H9 (cell line): ENCODE measurements around the gene PRR12. TPM values are rescaled to one million over a fixed set of nuclear protein-coding genes. Genes with fewer than 3 reads are reported as not detected.

Experiments used
- DNase-seq: peaks from one replicate; pipeline ENCODE4 v3.0.0-alpha.2; 2017
- H2AFZ ChIP-seq: one replicate; pipeline ENCODE4 v1.6.1; 2013; ENCODE audit warnings: mild to moderate bottlenecking, low read length, control low read depth, moderate library complexity
- H2AK5ac ChIP-seq: 2 replicates; pipeline ENCODE4 v1.6.1; 2013; ENCODE audit warnings: low read length, control low read depth, mixed read lengths; ENCODE audit not compliant: insufficient read length
- H2BK120ac ChIP-seq: one replicate; pipeline ENCODE4 v1.6.1; 2013; ENCODE audit warnings: low read depth, mild to moderate bottlenecking, low read length, control low read depth, inconsistent platforms; ENCODE audit not compliant: poor library complexity, severe bottlenecking
- H2BK12ac ChIP-seq: 2 replicates; pipeline ENCODE4 v1.6.1; 2013; ENCODE audit warnings: low read length, control low read depth, mixed read lengths, low read depth; ENCODE audit not compliant: insufficient read length
- H2BK15ac ChIP-seq: 2 replicates; pipeline ENCODE4 v1.6.1; 2013; ENCODE audit warnings: low read depth, low read length, control low read depth
- H2BK20ac ChIP-seq: one replicate; pipeline ENCODE4 v1.6.1; 2013; ENCODE audit warnings: low read depth, mild to moderate bottlenecking, low read length, control low read depth, inconsistent platforms; ENCODE audit not compliant: poor library complexity, severe bottlenecking
- H2BK5ac ChIP-seq: 2 replicates; pipeline ENCODE4 v1.6.1; 2013; ENCODE audit warnings: low read length, control low read depth, mixed read lengths; ENCODE audit not compliant: insufficient read length
- H3K14ac ChIP-seq: 2 replicates; pipeline ENCODE4 v1.6.1; 2013; ENCODE audit warnings: low read length, control low read depth; ENCODE audit not compliant: insufficient read depth
- H3K18ac ChIP-seq: 2 replicates; pipeline ENCODE4 v1.6.1; 2013; ENCODE audit warnings: low read depth, mild to moderate bottlenecking, mixed read lengths, low read length, control low read depth; ENCODE audit not compliant: insufficient read length
- H3K23ac ChIP-seq: 2 replicates; pipeline ENCODE4 v1.6.1; 2013; ENCODE audit warnings: low read length, control low read depth, mixed read lengths, low read depth; ENCODE audit not compliant: insufficient read length
- H3K23me2 ChIP-seq: 2 replicates; pipeline ENCODE4 v1.6.1; 2013; ENCODE audit warnings: low read depth, mild to moderate bottlenecking, mixed read lengths, low read length, control low read depth; ENCODE audit not compliant: insufficient read length, poor library complexity, severe bottlenecking
- H3K27ac ChIP-seq: 2 replicates; pipeline ENCODE4 v1.5.1; 2013; ENCODE audit warnings: low read length, control low read depth, mixed read lengths, low read depth; ENCODE audit not compliant: insufficient read length
- H3K27me3 ChIP-seq: 2 replicates; pipeline ENCODE4 v1.6.1; 2013; ENCODE audit warnings: low read length, control low read depth, inconsistent platforms; ENCODE audit not compliant: insufficient read depth
- H3K4ac ChIP-seq: 2 replicates; pipeline ENCODE4 v1.6.1; 2013; ENCODE audit warnings: low read depth, mild to moderate bottlenecking, control low read depth, inconsistent platforms, low read length, moderate library complexity
- H3K4me1 ChIP-seq: 2 replicates; pipeline ENCODE4 v1.6.1; 2013; ENCODE audit warnings: low read length, control low read depth, inconsistent platforms; ENCODE audit not compliant: insufficient read depth
- H3K4me2 ChIP-seq: 2 replicates; pipeline ENCODE4 v1.6.1; 2013; ENCODE audit warnings: low read length, control low read depth, mixed read lengths; ENCODE audit not compliant: insufficient read length, insufficient read depth
- H3K56ac ChIP-seq: 2 replicates; pipeline ENCODE4 v1.6.1; 2013; ENCODE audit warnings: low read depth, mild to moderate bottlenecking, mixed read lengths, low read length, control low read depth; ENCODE audit not compliant: insufficient read length
- H3K79me1 ChIP-seq: 2 replicates; pipeline ENCODE4 v1.6.1; 2013; ENCODE audit warnings: low read depth, mild to moderate bottlenecking, moderate library complexity, low read length, control low read depth, inconsistent platforms; ENCODE audit not compliant: insufficient read depth, poor library complexity, severe bottlenecking
- H3K79me2 ChIP-seq: 2 replicates; pipeline ENCODE4 v1.6.1; 2013; ENCODE audit warnings: low read length, control low read depth, inconsistent platforms; ENCODE audit not compliant: insufficient read depth
- H3K9ac ChIP-seq: 2 replicates; pipeline ENCODE4 v1.6.1; 2013; ENCODE audit warnings: low read length, control low read depth, mixed read lengths; ENCODE audit not compliant: insufficient read length; ENCODE audit errors: extremely low read depth
- H3K9me3 ChIP-seq: one replicate; pipeline ENCODE4 v1.6.1; 2013; ENCODE audit warnings: low read depth, low read length, inconsistent platforms; ENCODE audit not compliant: control insufficient read depth
- H3T11ph ChIP-seq: one replicate; pipeline ENCODE4 v1.6.1; 2013; ENCODE audit warnings: mild to moderate bottlenecking, low read length, control low read depth, inconsistent platforms
- H4K20me1 ChIP-seq: one replicate; pipeline ENCODE4 v1.6.1; 2013; ENCODE audit not compliant: control insufficient read depth, insufficient read length, insufficient read depth
- H4K5ac ChIP-seq: 2 replicates; pipeline ENCODE4 v1.6.1; 2013; ENCODE audit warnings: low read depth, mild to moderate bottlenecking, mixed read lengths, low read length, control low read depth; ENCODE audit not compliant: insufficient read length
- H4K8ac ChIP-seq: replicated peaks from 2 replicates; pipeline ENCODE4 v1.6.1; 2013; ENCODE audit warnings: low read length, control low read depth, mixed read lengths, low read depth; ENCODE audit not compliant: insufficient read length
- H4K91ac ChIP-seq: 2 replicates; pipeline ENCODE4 v1.6.1; 2013; ENCODE audit warnings: low read depth, mild to moderate bottlenecking, moderate library complexity, mixed read lengths, low read length, control low read depth; ENCODE audit not compliant: insufficient read length
- H3K27ac Mint-ChIP-seq, 3 experiments: 2 replicates in 2 of 3; 3 replicates in 1 of 3; pipeline ENCODE4 v1.8.0; 2020 to 2021; ENCODE audit warnings: mixed read lengths in 3 of 3, mild to moderate bottlenecking in 1 of 3, moderate library complexity in 1 of 3
- H3K27me3 Mint-ChIP-seq: 2 replicates; pipeline ENCODE4 v1.8.0; 2021; ENCODE audit warnings: low read depth, mild to moderate bottlenecking, moderate library complexity, mixed read lengths
- H3K36me3 Mint-ChIP-seq, 3 experiments: 2 replicates in 2 of 3; 3 replicates in 1 of 3; pipeline ENCODE4 v1.8.0; 2020 to 2021; ENCODE audit warnings: low read depth in 3 of 3, mixed read lengths in 3 of 3; ENCODE audit not compliant: insufficient read depth in 1 of 3
- H3K4me1 Mint-ChIP-seq, 2 experiments: 2 replicates each; pipeline ENCODE4 v1.8.0; 2020; ENCODE audit warnings: mixed read lengths in 2 of 2
- H3K4me3 Mint-ChIP-seq, 2 experiments: 2 replicates in 1 of 2; 3 replicates in 1 of 2; pipeline ENCODE4 v1.8.0; 2020 to 2021; ENCODE audit warnings: mild to moderate bottlenecking in 2 of 2, mixed read lengths in 2 of 2, moderate library complexity in 1 of 2
- H3K9me3 Mint-ChIP-seq, 2 experiments: 2 replicates in 1 of 2; 3 replicates in 1 of 2; pipeline ENCODE4 v1.8.0; 2020; ENCODE audit warnings: mild to moderate bottlenecking in 2 of 2, mixed read lengths in 2 of 2, moderate library complexity in 1 of 2
- CTCF ChIP-seq: fragments of 200-600 bp; sonication (generic); conservative IDR thresholded peaks from 3 replicates; pipeline ENCODE4 v1.8.0; 2021; ENCODE audit warnings: antibody characterized with exemption, mild to moderate bottlenecking
- WGBS: extraction: QIAGEN DNeasy Blood & Tissue Kit; methylation state at CpG from one replicate; pipeline ENCODE4 v1.1.7; 2013; ENCODE audit warnings: missing lambda C conversion rate, low lambda C conversion rate, mixed read lengths; ENCODE audit not compliant: insufficient read length; ENCODE audit errors: extremely low coverage; 5-methylcytosine and 5-hydroxymethylcytosine counted together
- total RNA-seq: library from RNA; stranded (reverse); gene quantifications from 2 replicates; pipeline ENCODE4 v1.2.1, GENCODE V29; 2021

PRR12 gene
- total RNA-seq, 1 experiment from 2014 or later, result 65.9 TPM

- H3K27me3 ChIP-seq, result no peaks in the 10 kb centered on the region
- H3K9ac ChIP-seq, result no peak overlapping the region
- H3K9me3 Mint-ChIP-seq, result peaks cover 7% of the 10 kb centered on the region in 2 experiments; a peak in 4 of 5 replicates
- no peak overlapping the region for H2AK5ac ChIP-seq
- no peak overlapping the region for H3K27ac ChIP-seq
- H3K4me1 ChIP-seq, result no peaks in the 10 kb centered on the region
- DNase-seq, result no peak
- H2AFZ ChIP-seq, result no peak overlapping the region
- no peak overlapping the region for H3T11ph ChIP-seq
- H3K27ac Mint-ChIP-seq, result no peak overlapping the region
- no peak overlapping the region for H2BK120ac ChIP-seq
- peaks cover 19 to 32% of the 10 kb centered on the region in 2 experiments for H3K4me1 Mint-ChIP-seq
- no peak overlapping the region for H3K4ac ChIP-seq
- no peak overlapping the region for H3K18ac ChIP-seq
- H3K79me1 ChIP-seq, result no peaks in the 10 kb centered on the region
- H4K5ac ChIP-seq, result no peak overlapping the region
- no peak overlapping the region for H3K14ac ChIP-seq
- no CpG with 5 or more reads among the region's 12 CpGs for WGBS
- H4K91ac ChIP-seq, result no peak overlapping the region
- H2BK20ac ChIP-seq, result no peak overlapping the region
- H3K56ac ChIP-seq, result no peak overlapping the region
- no peaks in the 10 kb centered on the region for H3K27me3 Mint-ChIP-seq
- H2BK12ac ChIP-seq, result no peak overlapping the region
- no peak overlapping the region for H3K4me3 Mint-ChIP-seq
- no peak overlapping the region for H3K23ac ChIP-seq
- H3K4me2 ChIP-seq, result no peak overlapping the region
- H3K79me2 ChIP-seq, result no peaks in the 10 kb centered on the region
- H3K9me3 ChIP-seq, result no peaks in the 10 kb centered on the region
- H2BK15ac ChIP-seq, result no peak overlapping the region
- peaks cover 52 to 92% (median 87%) of the 10 kb centered on the region in 3 experiments for H3K36me3 Mint-ChIP-seq
- no peak overlapping the region for H2BK5ac ChIP-seq
- no peaks in the 10 kb centered on the region for H3K23me2 ChIP-seq
- no peak for TF ChIP-seq CTCF
- H4K20me1 ChIP-seq, result no peaks in the 10 kb centered on the region
- no peak overlapping the region for H4K8ac ChIP-seq
Observed at GRCh38 chr19:49658566-49659442, 67.8 kb downstream of the PRR12 start.
